Mononuclear cell (primary cell): Measurements from ENCODE around the gene ACCS. TPM values are rescaled to one million over a fixed set of nuclear protein-coding genes. Genes with fewer than 3 reads are reported as not detected.

Experiments
- H3K27me3 ChIP-seq: 2 replicates; pipeline ENCODE4 v1.6.0; 2011; ENCODE audit warnings: low read length, control low read depth; ENCODE audit not compliant: insufficient read depth
- H3K4me1 ChIP-seq: 2 replicates; pipeline ENCODE4 v1.5.1; 2011; ENCODE audit warnings: mild to moderate bottlenecking, low read length, control low read depth; ENCODE audit not compliant: insufficient read depth
- H3K4me3 ChIP-seq: 2 replicates; pipeline ENCODE4 v1.5.1; 2011; ENCODE audit warnings: mild to moderate bottlenecking, low read length, moderate library complexity
- H3K9me3 ChIP-seq: 2 replicates; pipeline ENCODE4 v1.5.1; 2011; ENCODE audit warnings: low read depth, mild to moderate bottlenecking, control low read depth, low read length
- total RNA-seq: library from RNA; depleted of rRNA; stranded (reverse); fragments of >200 nt; gene quantifications from one replicate; pipeline ENCODE4 v1.2.3, GENCODE V29; 2012

The ACCS gene
- 4.8 TPM for total RNA-seq

GRCh38 chr11:44065841-44066731 is at the start of gene ACCS:
TSS of gene ACCS (plus strand) at chr11:44066270. CDS start at chr11:44067628, 1,358 bp downstream.
- H3K9me3 ChIP-seq: no peaks in the 10 kb centered on the region
- H3K27me3 ChIP-seq: no peaks in the 10 kb centered on the region
- H3K4me3 ChIP-seq: peak within 1 kb of the TSS; percentile 70
- H3K4me1 ChIP-seq: peaks cover 14% of the 10 kb centered on the region

DNA sequence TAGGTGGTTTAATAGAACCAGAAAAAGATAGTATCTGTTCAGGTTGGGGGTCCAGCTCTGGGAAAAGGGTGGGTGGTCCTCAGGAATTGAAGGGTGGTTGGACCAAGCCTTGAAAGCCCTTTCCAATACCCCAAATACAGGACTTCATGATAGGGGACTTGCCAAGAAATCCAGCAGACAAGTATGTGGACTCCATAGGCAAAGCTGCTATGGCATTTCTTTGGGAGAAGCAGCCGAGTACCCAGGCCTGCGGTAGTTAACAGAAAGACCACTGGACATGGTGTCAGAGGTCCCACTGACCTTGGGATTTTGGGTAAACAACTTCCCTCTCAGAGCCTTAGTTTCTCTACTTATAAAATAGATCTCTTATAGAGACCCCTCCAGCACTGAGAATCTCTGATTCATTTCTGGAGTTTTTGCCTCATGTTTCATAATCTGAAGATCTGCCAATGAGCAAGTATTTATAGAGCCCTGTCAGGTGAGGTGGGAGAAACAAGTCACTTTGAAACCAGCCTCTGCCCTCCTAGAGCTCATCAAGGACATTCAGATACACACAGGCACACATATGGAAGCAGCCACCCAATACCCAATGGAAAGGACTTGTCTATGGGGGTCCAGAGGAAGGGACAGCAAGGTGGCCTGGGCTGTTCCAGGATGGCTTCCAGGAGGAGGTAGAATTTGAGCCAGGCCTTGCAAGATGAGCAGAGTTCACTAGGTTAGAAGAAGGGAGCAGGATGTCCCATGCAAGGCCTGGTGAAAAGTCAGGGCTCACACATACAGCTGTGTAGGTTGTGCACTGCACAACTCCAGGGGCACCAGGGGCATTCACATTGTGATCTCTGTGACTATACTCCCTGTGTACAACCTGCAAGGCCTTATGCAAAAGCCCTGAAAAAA is 49.3 kb upstream of the ACCS start:
- Histone ChIP-seq H3K27me3 (no peaks in the 10 kb centered on the region), H3K4me3 (no peak overlapping the region), H3K4me1 (no peaks in the 10 kb centered on the region), H3K9me3 (no peaks in the 10 kb centered on the region)

GRCh38 chr11:44017443-44018126 is 48.5 kb upstream of the ACCS start:
- no peaks in the 10 kb centered on the region for H3K4me1 ChIP-seq
- H3K9me3 ChIP-seq: no peaks in the 10 kb centered on the region
- H3K27me3 ChIP-seq: no peaks in the 10 kb centered on the region
- H3K4me3 ChIP-seq: no peak overlapping the region

DNA sequence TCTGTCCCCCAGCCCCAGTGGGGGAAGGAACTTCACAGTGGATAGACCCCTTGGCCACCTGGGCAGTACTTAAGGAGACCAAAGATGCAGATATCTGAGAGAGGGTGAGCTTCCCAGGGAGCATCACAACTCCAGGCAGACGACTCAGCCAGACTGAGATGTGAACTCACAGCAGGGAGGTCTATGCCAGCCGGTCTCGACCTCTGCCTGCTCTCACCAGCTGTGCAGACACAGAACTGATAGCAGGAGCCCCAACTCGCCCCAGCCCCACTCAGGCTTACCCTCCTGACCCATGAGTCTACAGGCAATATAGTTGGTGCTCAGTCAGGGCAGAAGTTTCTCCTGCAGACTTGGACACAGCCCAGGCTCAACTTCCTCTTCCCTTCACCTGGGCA is 47.9 kb upstream of the ACCS start:
- Histone ChIP-seq H3K4me1 (no peaks in the 10 kb centered on the region), H3K9me3 (no peaks in the 10 kb centered on the region), H3K27me3 (no peaks in the 10 kb centered on the region), H3K4me3 (no peak overlapping the region)

DNA sequence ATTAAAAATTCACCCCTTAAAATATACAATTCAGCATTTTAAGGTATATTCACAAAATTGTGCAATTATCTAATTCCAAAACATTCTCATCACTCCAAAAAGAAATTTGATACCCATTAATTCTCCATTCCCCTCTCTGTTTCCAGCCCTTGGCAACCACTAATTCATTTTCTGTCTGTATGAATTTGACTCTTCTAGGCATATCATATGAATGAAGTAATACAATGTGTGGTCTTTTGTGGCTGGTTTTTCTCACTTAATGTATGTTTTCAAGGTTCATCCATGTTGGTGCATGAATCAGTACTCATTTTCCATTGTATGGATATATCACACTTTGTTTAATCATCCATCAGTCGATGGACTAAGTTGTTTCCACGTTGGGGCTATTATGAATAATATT is 47.2 kb upstream of the ACCS start:
- Histone ChIP-seq H3K27me3 (peaks cover under 1% of the 10 kb centered on the region), H3K4me1 (no peaks in the 10 kb centered on the region), H3K4me3 (no peak overlapping the region), H3K9me3 (no peaks in the 10 kb centered on the region)

GRCh38 chr11:44024977-44025376 is 41.1 kb upstream of the ACCS start:
- peaks cover 8% of the 10 kb centered on the region for H3K27me3 ChIP-seq
- no peaks in the 10 kb centered on the region for H3K4me1 ChIP-seq

GRCh38 chr11:44025727-44026126 is 40.3 kb upstream of the ACCS start:
- Histone ChIP-seq H3K4me1 (no peaks in the 10 kb centered on the region), H3K27me3 (peaks cover 8% of the 10 kb centered on the region), H3K9me3 (no peaks in the 10 kb centered on the region)

More at GRCh38 chr11:44024977-44025376, 41.1 kb upstream of the ACCS start:
- H3K4me3 ChIP-seq: no peak overlapping the region
- H3K9me3 ChIP-seq: no peaks in the 10 kb centered on the region

GRCh38 chr11:44028401-44028800 is 37.7 kb upstream of the ACCS start:
- no peak overlapping the region for H3K4me3 ChIP-seq

More at GRCh38 chr11:44025727-44026126, 40.3 kb upstream of the ACCS start:
- no peak overlapping the region for H3K4me3 ChIP-seq

GRCh38 chr11:44028816-44029506 is 37.1 kb upstream of the ACCS start:
- H3K4me3 ChIP-seq: no peak overlapping the region
- no peaks in the 10 kb centered on the region for H3K4me1 ChIP-seq
- H3K9me3 ChIP-seq: no peaks in the 10 kb centered on the region
- peaks cover 6% of the 10 kb centered on the region for H3K27me3 ChIP-seq

More at GRCh38 chr11:44028401-44028800, 37.7 kb upstream of the ACCS start:
- H3K4me1 ChIP-seq: no peaks in the 10 kb centered on the region
- peaks cover 8% of the 10 kb centered on the region for H3K27me3 ChIP-seq
- no peaks in the 10 kb centered on the region for H3K9me3 ChIP-seq

GRCh38 chr11:44029507-44029845 is 36.6 kb upstream of the ACCS start:
- H3K4me3 ChIP-seq: no peak overlapping the region
- peaks cover 3% of the 10 kb centered on the region for H3K27me3 ChIP-seq
- H3K9me3 ChIP-seq: no peaks in the 10 kb centered on the region
- no peaks in the 10 kb centered on the region for H3K4me1 ChIP-seq

DNA sequence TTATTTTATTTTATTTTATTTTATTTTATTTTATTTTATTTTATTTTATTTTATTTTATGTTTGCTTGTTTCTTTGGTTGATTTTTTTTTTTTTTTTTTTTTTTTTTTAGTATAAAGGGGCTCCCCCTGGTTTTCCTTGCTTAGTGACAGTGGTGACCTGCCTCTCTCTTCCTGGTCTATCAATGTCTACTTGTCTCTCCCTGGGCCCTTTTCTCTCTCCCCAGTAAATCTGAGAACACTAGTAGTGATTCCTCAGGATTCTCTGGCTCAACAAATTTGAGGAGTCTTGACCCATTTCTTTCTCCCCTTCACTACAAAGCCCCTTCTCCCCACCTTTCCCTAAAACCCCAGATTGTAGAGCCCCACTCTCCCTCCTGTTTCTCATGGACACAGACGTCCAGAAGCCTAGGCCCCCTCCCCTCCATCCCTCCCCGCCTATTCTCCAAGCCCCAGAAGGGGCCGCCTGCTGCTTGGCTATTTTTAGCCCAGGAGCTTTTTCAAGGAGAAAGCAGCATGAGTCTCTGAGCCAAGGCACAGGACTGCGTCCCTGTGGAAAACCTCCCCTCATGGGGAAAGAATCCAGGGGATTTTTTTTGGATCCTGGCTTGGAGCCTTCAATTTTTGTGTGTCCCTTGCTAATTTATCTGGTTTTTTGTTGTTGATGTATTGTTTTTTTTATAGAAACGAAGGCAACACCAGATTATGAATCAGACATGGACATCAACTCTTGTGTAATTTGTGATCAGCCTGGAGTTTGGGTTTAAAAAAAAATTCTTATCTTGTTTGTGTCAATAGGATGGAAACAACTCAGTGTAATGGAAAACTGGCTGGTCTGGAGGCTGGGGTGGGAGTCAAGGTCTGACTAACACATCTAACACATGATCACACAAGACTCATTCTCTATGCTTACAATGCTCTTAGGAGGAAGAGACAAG is 35.8 kb upstream of the ACCS start:
- H3K27me3 ChIP-seq: no peaks in the 10 kb centered on the region
- H3K4me3 ChIP-seq: no peak overlapping the region
- H3K9me3 ChIP-seq: no peaks in the 10 kb centered on the region
- H3K4me1 ChIP-seq: no peaks in the 10 kb centered on the region

- Histone ChIP-seq H3K4me1 (no peaks in the 10 kb centered on the region), H3K27me3 (no peaks in the 10 kb centered on the region), H3K4me3 (no peak overlapping the region), H3K9me3 (no peaks in the 10 kb centered on the region)
Measured at GRCh38 chr11:44030996-44031395, 35.1 kb upstream of the ACCS start.

DNA sequence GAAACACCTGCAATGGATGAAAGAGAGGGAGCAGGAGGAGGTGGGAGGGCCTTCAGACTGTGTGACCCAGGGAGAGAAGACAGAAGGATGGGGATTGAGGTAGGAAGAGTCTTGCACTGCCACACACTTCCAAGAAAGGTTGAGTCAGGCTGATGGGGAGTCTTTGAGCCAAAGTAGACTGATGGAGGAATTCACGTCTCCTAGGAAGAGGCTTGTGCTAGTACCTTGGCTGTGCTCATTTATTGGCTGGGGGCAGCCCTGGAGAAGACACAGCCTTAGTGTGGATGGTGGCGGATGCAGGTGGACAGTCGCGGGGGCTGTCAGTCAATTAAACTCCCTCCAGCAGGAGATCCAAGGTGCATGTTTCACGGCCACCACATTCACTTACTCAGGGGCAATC is 34.5 kb upstream of the ACCS start:
- no peaks in the 10 kb centered on the region for H3K9me3 ChIP-seq

More for the DNA sequence above, 34.5 kb upstream of the ACCS start:
- H3K4me3 ChIP-seq: no peak overlapping the region
- H3K4me1 ChIP-seq: no peaks in the 10 kb centered on the region
- H3K27me3 ChIP-seq: no peaks in the 10 kb centered on the region
